ENCODE measurements around the gene KLHDC3. TPM values are rescaled to one million over a fixed set of nuclear protein-coding genes. Genes with fewer than 3 reads are reported as not detected.

KLHDC3 gene
- total and polyA plus RNA-seq, 2 of the 13 experiments (the other 11 are each of a cell fraction or from before 2014, with no cell fraction given): 78.3 to 91.5 TPM

- no peak for TF ChIP-seq PRPF4 (IDR thresholded peaks at IDR 0.05; ENCODE audit: low read depth, low read length, poor library complexity, severe bottlenecking)
- no peak for TF ChIP-seq ZNF513 (CRISPR knock-in tag; conservative IDR thresholded peaks at IDR 0.05)
- peak; percentile 47; the same call in 1 of the 2 replicates for TF ChIP-seq SMAD1 (CRISPR knock-in tag; IDR thresholded peaks at IDR 0.05; ENCODE audit: borderline replicate concordance, low read depth)
- TF ChIP-seq MLLT10 (CRISPR knock-in tag; IDR thresholded peaks at IDR 0.05): no peak
- peak; percentile 78 for TF ChIP-seq SP2 (CRISPR knock-in tag; IDR thresholded peaks at IDR 0.05)
- peak; percentile 96 for TF ChIP-seq AGO1 (IDR thresholded peaks at IDR 0.05; ENCODE audit: low read depth, low read length, poor library complexity, severe bottlenecking)
- TF ChIP-seq TCF7L2 (IDR thresholded peaks at IDR 0.05; ENCODE audit: low read depth, low read length): no peak
- peak; percentile 95 for TF ChIP-seq POLR2G (IDR thresholded peaks at IDR 0.05; ENCODE audit: low read depth, low read length)
- TF ChIP-seq ELF1 (CRISPR knock-in tag; IDR thresholded peaks at IDR 0.05): peak; percentile 73
- peak; percentile 77 for TF ChIP-seq YEATS4 (CRISPR knock-in tag; IDR thresholded peaks at IDR 0.05; ENCODE audit: borderline replicate concordance)
- TF ChIP-seq ZNF160 (CRISPR knock-in tag; IDR thresholded peaks at IDR 0.05): peak; percentile 83; the same call in 1 of the 2 replicates
- no peak for TF ChIP-seq E2F1 (CRISPR knock-in tag; IDR thresholded peaks at IDR 0.05)
- peak; percentile 69; the same call in 1 of the 2 replicates for TF ChIP-seq ZNF740 (CRISPR knock-in tag; IDR thresholded peaks at IDR 0.05)
- TF ChIP-seq GRHL1 (CRISPR knock-in tag; conservative IDR thresholded peaks at IDR 0.05): no peak
- TF ChIP-seq GPBP1L1 (CRISPR knock-in tag; IDR thresholded peaks at IDR 0.05): no peak
- no peak; the same call in 1 of the 2 replicates for TF ChIP-seq FOSL1 (CRISPR knock-in tag; IDR thresholded peaks at IDR 0.05; ENCODE audit: borderline replicate concordance)
- TF ChIP-seq TBX2 (CRISPR knock-in tag; IDR thresholded peaks at IDR 0.05; ENCODE audit: borderline replicate concordance): no peak; the same call in 1 of the 2 replicates
- TF ChIP-seq NR2F1 (CRISPR knock-in tag; IDR thresholded peaks at IDR 0.05): no peak
- no peak for TF ChIP-seq HES4 (CRISPR knock-in tag; IDR thresholded peaks at IDR 0.05; ENCODE audit: borderline replicate concordance)
- no peak for TF ChIP-seq SYNCRIP (IDR thresholded peaks at IDR 0.05; ENCODE audit: insufficient read depth, low read depth, low read length)
- 0 out of 2 replicates have a peak, but pooled peaks have one; percentile 63 for TF ChIP-seq KLF6 (CRISPR knock-in tag; IDR thresholded peaks at IDR 0.05)
- TF ChIP-seq ZNF432 (CRISPR knock-in tag; IDR thresholded peaks at IDR 0.05; ENCODE audit: borderline replicate concordance): no peak
These were observed 7.4 kb downstream of the KLHDC3 start, which contains the start of gene RRP36 (continued) for GRCh38 chr6:43021270-43022047.
